Tibial artery (tissue), 4 donors: ENCODE measurements around the gene VPS4B.

Experiments
- DNase-seq, 2 donors: peaks; one replicate each; pipeline ENCODE4 v3.0.0-alpha.2; 2019
- H3K27ac ChIP-seq, 2 donors: fragments of 200-600 bp; sonication (generic) in 1 of 2; 1 replicate in 1 of 2; 2 replicates in 1 of 2; pipeline ENCODE4 v1.5.1; 2018 to 2019; ENCODE audit warnings: mild to moderate bottlenecking in 1 of 2
- H3K27me3 ChIP-seq, 2 donors: fragments of 200-600 bp; sonication (generic) in 1 of 2; one replicate each; pipeline versions ENCODE4 v1.5.1 to v1.6.0; 2016 to 2019
- H3K36me3 ChIP-seq, 3 donors: fragments of 200-600 bp; sonication (generic) in 2 of 3; one replicate each; pipeline ENCODE4 v1.5.1; 2016 to 2019; ENCODE audit warnings: mild to moderate bottlenecking in 2 of 3
- H3K4me1 ChIP-seq, 4 donors: fragments of 200-600 bp; sonication (generic) in 2 of 4; 1 replicate in 3 of 4; 2 replicates in 1 of 4; pipeline ENCODE4 v1.5.1; 2016 to 2019
- H3K4me3 ChIP-seq, 2 donors: fragments of 200-600 bp; sonication (generic) in 1 of 2; 1 replicate in 1 of 2; 2 replicates in 1 of 2; pipeline ENCODE4 v1.5.1; 2018 to 2019; ENCODE audit warnings: mild to moderate bottlenecking in 2 of 2
- H3K9me3 ChIP-seq, 3 donors: fragments of 200-600 bp; sonication (generic) in 1 of 3; one replicate each; pipeline ENCODE4 v1.5.1; 2016 to 2019
- intact Hi-C: fragments of 100-400 bp; cut with DNase I; formaldehyde crosslinking; loops from one replicate; pipeline ENCODE4 v1.15.0; 2023; ENCODE audit warnings: low total_unique reads
- TF ChIP-seq, protein P1 (sequence below), 2 experiments: fragments of 200-600 bp in 1 of 2; fragments of 450-650 bp in 1 of 2; IDR thresholded peaks; one replicate each; pipeline ENCODE4 v1.5.1; 2017 to 2019; ENCODE audit warnings: antibody characterized with exemption in 2 of 2, mild to moderate bottlenecking in 1 of 2, moderate library complexity in 1 of 2

The VPS4B gene

DNA sequence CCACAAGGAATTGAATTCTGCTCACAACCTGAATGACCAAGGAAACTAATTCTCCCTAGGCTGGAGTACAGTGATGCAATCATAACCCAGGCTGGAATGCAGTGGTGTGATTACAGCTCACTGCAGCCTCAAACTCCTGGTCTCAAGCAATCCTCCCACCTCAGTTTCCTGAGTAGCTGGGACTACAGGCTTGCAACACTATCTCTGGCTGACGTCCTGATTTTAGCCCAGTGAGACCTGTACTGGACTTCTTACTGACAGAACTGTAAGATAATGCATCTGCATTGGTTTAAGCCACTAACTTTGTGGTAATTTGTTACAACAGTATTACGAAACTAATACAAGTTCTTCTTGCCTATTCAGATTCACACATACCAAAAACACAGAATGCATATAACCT, 45.7 kb downstream of the VPS4B start:
- Histone ChIP-seq H3K4me1 (no peaks in the 10 kb centered on the region), H3K27ac (no peak overlapping the region), H3K9me3 (peaks cover 0 to 9% (median 0%) of the 10 kb centered on the region in 3 donors), H3K36me3 (no peaks in the 10 kb centered on the region), H3K27me3 (no peaks in the 10 kb centered on the region), H3K4me3 (no peak overlapping the region)
- TF ChIP-seq, protein P1, sequence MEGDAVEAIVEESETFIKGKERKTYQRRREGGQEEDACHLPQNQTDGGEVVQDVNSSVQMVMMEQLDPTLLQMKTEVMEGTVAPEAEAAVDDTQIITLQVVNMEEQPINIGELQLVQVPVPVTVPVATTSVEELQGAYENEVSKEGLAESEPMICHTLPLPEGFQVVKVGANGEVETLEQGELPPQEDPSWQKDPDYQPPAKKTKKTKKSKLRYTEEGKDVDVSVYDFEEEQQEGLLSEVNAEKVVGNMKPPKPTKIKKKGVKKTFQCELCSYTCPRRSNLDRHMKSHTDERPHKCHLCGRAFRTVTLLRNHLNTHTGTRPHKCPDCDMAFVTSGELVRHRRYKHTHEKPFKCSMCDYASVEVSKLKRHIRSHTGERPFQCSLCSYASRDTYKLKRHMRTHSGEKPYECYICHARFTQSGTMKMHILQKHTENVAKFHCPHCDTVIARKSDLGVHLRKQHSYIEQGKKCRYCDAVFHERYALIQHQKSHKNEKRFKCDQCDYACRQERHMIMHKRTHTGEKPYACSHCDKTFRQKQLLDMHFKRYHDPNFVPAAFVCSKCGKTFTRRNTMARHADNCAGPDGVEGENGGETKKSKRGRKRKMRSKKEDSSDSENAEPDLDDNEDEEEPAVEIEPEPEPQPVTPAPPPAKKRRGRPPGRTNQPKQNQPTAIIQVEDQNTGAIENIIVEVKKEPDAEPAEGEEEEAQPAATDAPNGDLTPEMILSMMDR (IDR thresholded peaks at IDR 0.05), result no peak
- no peak for DNase-seq
- intact Hi-C loops, result no loop called here

DNA sequence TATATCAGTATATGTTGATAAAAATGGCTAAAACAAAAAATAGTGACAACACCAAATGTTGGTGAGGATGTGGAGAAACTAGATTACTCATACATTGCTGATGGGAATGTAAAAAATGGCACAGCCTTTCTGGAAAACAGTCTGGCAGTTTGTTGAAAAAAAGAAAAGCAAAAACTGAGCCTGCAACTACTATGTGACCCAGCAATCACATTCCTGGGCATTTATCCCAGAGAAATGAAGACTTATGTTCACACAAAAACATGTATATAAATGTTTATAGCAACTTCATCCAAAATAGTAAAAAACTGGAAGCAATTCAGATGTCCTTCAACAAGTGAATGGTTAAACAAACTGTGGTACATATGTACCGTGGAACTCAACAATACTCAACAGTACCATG, 47.7 kb downstream of the VPS4B start:
- Histone ChIP-seq H3K9me3 (peaks cover 0 to 9% (median 0%) of the 10 kb centered on the region in 3 donors), H3K27ac (no peak overlapping the region), H3K4me1 (no peaks in the 10 kb centered on the region), H3K36me3 (no peaks in the 10 kb centered on the region), H3K27me3 (no peaks in the 10 kb centered on the region), H3K4me3 (no peak overlapping the region)
- no peak for DNase-seq
- TF ChIP-seq, protein P1 (IDR thresholded peaks at IDR 0.05), result no peak
- intact Hi-C loops, result no loop called here

DNA sequence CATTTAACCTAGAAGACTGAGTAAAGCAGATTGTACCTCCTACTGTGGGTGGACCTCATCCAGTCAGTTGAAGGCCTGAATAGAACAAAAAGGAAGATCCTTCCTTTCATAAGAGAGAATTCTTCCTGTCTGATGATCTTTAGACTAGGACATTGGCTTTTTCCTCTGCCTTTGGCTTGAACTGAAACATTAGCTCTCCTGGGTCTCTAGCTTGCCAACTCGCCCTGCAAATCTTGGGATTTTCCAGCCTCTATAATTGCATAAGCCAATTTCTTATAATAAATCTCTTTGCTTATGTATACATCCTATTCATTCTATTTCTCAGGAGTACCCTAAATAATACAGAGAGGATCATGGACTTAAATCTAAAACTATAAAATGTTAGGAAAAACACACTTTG, 49.1 kb downstream of the VPS4B start:
- peaks cover 0 to 9% (median 0%) of the 10 kb centered on the region in 3 donors for H3K9me3 ChIP-seq
- intact Hi-C loops, result no loop called here
- DNase-seq, result no peak
- TF ChIP-seq, protein P1 (IDR thresholded peaks at IDR 0.05), result no peak
- no peak overlapping the region for H3K4me3 ChIP-seq
- H3K27ac ChIP-seq, result no peak overlapping the region
- no peaks in the 10 kb centered on the region for H3K36me3 ChIP-seq
- H3K27me3 ChIP-seq, result no peaks in the 10 kb centered on the region
- peaks cover 0 to 10% (median 2%) of the 10 kb centered on the region in 4 donors for H3K4me1 ChIP-seq

DNA sequence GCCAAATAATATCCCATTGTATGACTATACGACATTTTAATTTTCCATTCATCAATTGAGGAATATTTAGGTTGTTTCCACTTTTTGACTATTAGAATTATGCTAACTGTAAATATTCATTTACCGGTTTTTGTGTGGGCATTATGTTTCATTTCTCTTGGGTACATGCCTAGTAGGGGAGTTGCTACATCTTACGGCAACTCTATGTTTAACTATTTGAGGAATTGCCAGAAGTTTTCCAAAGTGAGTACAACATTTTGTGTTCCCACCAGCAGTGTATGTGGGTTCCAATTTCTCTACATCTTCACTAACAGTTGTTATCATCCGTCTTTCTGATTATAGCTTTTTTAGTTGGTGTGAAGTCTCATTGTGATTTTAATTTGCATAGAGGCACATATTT, 53.7 kb downstream of the VPS4B start:
- Histone ChIP-seq H3K27ac (peak overlapping the region in 1 of 2 donors; percentile 95), H3K4me3 (no peak overlapping the region), H3K4me1 (peaks cover 9 to 35% (median 21%) of the 10 kb centered on the region in 4 donors), H3K9me3 (no peaks in the 10 kb centered on the region), H3K36me3 (no peaks in the 10 kb centered on the region), H3K27me3 (no peaks in the 10 kb centered on the region)
- TF ChIP-seq, protein P1 (IDR thresholded peaks at IDR 0.05), result no peak
- DNase-seq, result no peak
- intact Hi-C loops, result loop anchor here (5.0 kb wide), 1 partner anchor 69 kb away; no protein-coding TSS in a partner anchor

DNA sequence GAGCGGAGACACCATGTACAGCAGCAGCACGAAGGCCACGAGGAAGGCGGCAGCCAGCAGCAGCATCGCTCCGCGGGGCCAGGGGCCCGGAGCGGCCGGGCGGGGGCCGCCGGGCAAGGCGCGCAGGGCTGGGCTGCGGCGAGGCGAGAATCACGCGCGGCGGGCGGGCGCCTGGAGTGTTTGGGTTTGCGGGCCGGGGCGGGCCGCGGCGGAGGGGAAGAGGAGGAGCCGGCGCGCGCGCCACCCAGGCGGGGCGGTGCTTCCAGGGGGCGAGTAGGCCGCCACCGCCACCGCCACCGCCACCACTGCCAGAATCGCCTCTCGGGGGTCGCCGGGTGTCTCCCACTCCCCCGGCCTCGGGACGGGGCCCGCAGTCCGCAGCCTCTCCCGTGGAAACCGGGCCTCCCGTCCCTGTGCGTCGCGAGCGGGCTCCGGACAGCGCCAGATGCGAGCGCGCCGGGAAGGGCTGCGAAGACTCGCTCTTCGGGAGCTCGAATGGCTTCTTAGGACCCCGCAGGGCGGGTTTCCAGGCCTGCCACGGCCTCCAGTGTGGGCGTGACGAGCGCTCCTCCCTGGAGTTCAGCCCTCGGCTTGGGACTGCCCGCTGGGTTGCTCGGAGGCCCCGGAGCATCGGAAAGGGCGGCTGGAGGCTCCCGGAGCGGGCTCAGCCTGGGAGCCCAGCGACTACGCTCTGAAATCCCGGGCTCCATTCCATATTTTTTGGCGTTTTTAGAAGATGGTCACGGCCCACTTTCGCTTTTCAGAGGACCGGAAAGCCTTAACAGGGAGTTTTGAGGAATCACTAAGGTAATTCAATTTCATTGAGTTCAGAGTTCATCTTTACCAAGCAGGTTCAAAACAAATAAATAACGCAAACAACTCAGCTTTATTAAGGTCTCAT, 55.0 kb downstream of the VPS4B start, which contains the start of gene KDSR:
Gene KDSR (minus strand): TSS at position 154 of the 901 bp plus-strand sequence. CDS start 88 bp downstream, at position 66.
- peak; percentile 96 to 98 for DNase-seq
- Histone ChIP-seq H3K4me3 (peak within 1 kb of the TSS; percentile 74 to 82), H3K27ac (peak within 1 kb of the TSS; percentile 93 to 95), H3K36me3 (peaks cover 3 to 6% (median 3%) of the 10 kb centered on the region in 3 donors), H3K9me3 (no peaks in the 10 kb centered on the region), H3K27me3 (no peaks in the 10 kb centered on the region), H3K4me1 (peaks cover 9 to 35% (median 21%) of the 10 kb centered on the region in 4 donors)
- TF ChIP-seq, protein P1 (IDR thresholded peaks at IDR 0.05), result no peak
- intact Hi-C loops, result loop anchor here (5.0 kb wide), 1 partner anchor 70 kb away; no protein-coding TSS in a partner anchor
